ENCODE measurements around the gene TRAPPC2L. TPM values are rescaled to one million over a fixed set of nuclear protein-coding genes. Genes with fewer than 3 reads are reported as not detected.

TRAPPC2L gene
- total and polyA plus RNA-seq, 4 donors, result 34.2 to 106 (median 48.5) TPM

GRCh38 chr16:88877564-88878289 is 20.8 kb downstream of the TRAPPC2L start:
- TF ChIP-seq CTCF (IDR thresholded peaks at IDR 0.05; ENCODE audit: control extremely low read depth, extremely low read depth), result no peak
- Histone ChIP-seq H3K9me3 (ENCODE audit: control insufficient read depth in 4 of 4, insufficient read depth in 3 of 4, low read length in 3 of 4) (peaks cover 0 to 5% (median 0%) of the 10 kb centered on the region in 4 donors), H3K27ac (ENCODE audit: low read depth in 1 of 2, low read length in 1 of 2) (no peak overlapping the region), H3K36me3 (ENCODE audit: control insufficient read depth in 4 of 4, insufficient read depth in 4 of 4, low read length in 4 of 4) (peaks cover 0 to 12% (median 0%) of the 10 kb centered on the region in 4 donors), H3K27me3 (ENCODE audit: control insufficient read depth in 3 of 3, insufficient read depth in 3 of 3, low read length in 2 of 3) (peaks cover 0 to 6% (median 3%) of the 10 kb centered on the region in 3 donors), H3K4me3 (no peak overlapping the region), H3K9ac (ENCODE audit: insufficient read depth in 1 of 2, low read length in 2 of 2) (no peak overlapping the region), H3K4me1 (ENCODE audit: control insufficient read depth in 5 of 5, insufficient read depth in 5 of 5, low read length in 5 of 5) (peaks cover 0 to 15% (median 9%) of the 10 kb centered on the region in 5 donors)
- 86 to 91% methylated on average over 20 of the region's 20 CpGs for WGBS, 2 donors
- no peak for DNase-seq
- no peak for ATAC-seq (ENCODE audit: insufficient read depth, low FRiP score)

DNA sequence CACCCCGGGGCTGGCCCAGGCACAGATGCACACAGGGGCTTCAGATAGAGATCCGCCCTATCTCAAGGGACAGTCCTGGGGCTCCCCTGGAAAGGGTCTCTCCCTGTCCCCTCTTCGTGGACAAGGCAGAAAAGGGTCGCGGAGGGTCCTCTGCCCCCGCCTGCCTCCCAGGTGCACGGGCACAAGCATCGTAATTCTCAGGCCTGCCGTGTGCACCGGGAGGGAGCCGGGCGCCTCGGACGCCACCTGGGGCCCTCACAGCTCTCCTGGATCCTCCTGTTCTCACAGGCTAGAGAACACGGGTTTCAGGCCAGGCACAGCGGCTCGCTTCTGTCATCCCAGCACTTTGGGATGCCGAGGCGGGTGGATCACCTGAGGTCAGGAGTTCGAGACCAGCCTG is 21.4 kb downstream of the TRAPPC2L start:
- ATAC-seq (ENCODE audit: insufficient read depth, low FRiP score) (no peak), DNase-seq (no peak)
- no peak for TF ChIP-seq CTCF (IDR thresholded peaks at IDR 0.05; ENCODE audit: control extremely low read depth, extremely low read depth)
- no peak overlapping the region for H3K4me3 ChIP-seq
- H3K4me1 ChIP-seq (ENCODE audit: control insufficient read depth in 5 of 5, insufficient read depth in 5 of 5, low read length in 5 of 5), result peaks cover 0 to 15% (median 9%) of the 10 kb centered on the region in 5 donors
- peaks cover 0 to 5% (median 0%) of the 10 kb centered on the region in 4 donors for H3K9me3 ChIP-seq (ENCODE audit: control insufficient read depth in 4 of 4, insufficient read depth in 3 of 4, low read length in 3 of 4)
- no peak overlapping the region for H3K27ac ChIP-seq (ENCODE audit: low read depth in 1 of 2, low read length in 1 of 2)
- WGBS, 2 donors, result 94 to 96% methylated on average over 15 to 20 of the region's 20 CpGs
- peaks cover 0 to 6% (median 3%) of the 10 kb centered on the region in 3 donors for H3K27me3 ChIP-seq (ENCODE audit: control insufficient read depth in 3 of 3, insufficient read depth in 3 of 3, low read length in 2 of 3)
- no peak overlapping the region for H3K9ac ChIP-seq (ENCODE audit: insufficient read depth in 1 of 2, low read length in 2 of 2)
- H3K36me3 ChIP-seq (ENCODE audit: control insufficient read depth in 4 of 4, insufficient read depth in 4 of 4, low read length in 4 of 4), result peaks cover 0 to 12% (median 0%) of the 10 kb centered on the region in 4 donors

DNA sequence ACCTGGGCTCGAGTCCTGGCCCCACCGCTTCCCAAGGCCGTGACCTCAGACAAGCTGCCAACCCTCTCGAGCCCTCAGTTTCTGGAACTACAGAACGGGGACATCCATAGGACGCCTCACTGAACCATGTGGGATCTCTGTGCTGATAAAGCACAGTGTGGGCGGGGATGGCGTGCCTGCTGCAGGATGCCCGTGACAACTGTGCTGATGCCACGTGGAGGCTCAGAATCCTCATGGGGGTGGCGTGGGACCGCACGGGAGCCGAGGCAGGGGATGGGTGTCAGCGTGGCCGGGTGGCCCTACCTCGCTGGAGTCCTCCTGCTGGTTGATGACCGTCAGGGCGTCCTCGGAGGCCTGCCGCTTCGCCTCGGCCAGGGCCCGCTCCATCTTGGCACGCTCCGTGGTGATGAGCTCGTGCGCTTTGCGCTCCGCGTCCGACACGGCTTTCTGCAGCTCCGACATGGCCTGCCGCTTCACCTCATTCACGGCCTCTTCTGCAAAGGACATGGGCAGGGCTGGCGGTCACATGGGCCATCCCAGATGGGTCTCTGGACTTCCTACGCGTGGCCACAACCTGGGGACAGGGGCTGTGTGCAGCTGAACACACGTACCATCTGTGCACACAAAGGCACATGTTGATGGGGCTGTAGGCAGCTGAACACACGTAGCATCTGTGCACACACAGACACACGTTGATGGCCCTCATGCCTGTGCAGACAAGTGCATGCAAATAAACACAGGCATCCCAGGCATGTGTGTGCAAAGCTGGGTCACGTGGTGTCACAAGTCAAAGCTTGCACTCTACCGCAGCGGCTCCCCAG is 22.2 kb downstream of the TRAPPC2L start:
- H3K4me3 ChIP-seq, result no peak overlapping the region
- 87 to 96% methylated on average over 45 of the region's 45 CpGs for WGBS, 2 donors
- H3K27ac ChIP-seq (ENCODE audit: low read depth in 1 of 2, low read length in 1 of 2), result no peak overlapping the region
- H3K4me1 ChIP-seq (ENCODE audit: control insufficient read depth in 5 of 5, insufficient read depth in 5 of 5, low read length in 5 of 5), result peaks cover 0 to 15% (median 9%) of the 10 kb centered on the region in 5 donors
- H3K9ac ChIP-seq (ENCODE audit: insufficient read depth in 1 of 2, low read length in 2 of 2), result no peak overlapping the region
- H3K9me3 ChIP-seq (ENCODE audit: control insufficient read depth in 4 of 4, insufficient read depth in 3 of 4, low read length in 3 of 4), result peaks cover 0 to 5% (median 0%) of the 10 kb centered on the region in 4 donors
- H3K27me3 ChIP-seq (ENCODE audit: control insufficient read depth in 3 of 3, insufficient read depth in 3 of 3, low read length in 2 of 3), result peaks cover 0 to 6% (median 3%) of the 10 kb centered on the region in 3 donors
- peaks cover 0 to 11% (median 0%) of the 10 kb centered on the region in 4 donors for H3K36me3 ChIP-seq (ENCODE audit: control insufficient read depth in 4 of 4, insufficient read depth in 4 of 4, low read length in 4 of 4)
- ATAC-seq (ENCODE audit: insufficient read depth, low FRiP score) (no peak), DNase-seq (no peak)
- TF ChIP-seq CTCF (IDR thresholded peaks at IDR 0.05; ENCODE audit: control extremely low read depth, extremely low read depth), result no peak

Measured in lung (tissue), 12 donors.